Measurements from ENCODE around the gene RABEPK. TPM values are rescaled to one million over a fixed set of nuclear protein-coding genes. Genes with fewer than 3 reads are reported as not detected.

The RABEPK gene
- total and polyA plus RNA-seq, 2 donors from 2014 or later, result 12.6 to 24.8 TPM

GRCh38 chr9:125202846-125203618 lies 2.7 kb downstream of the RABEPK start:
- no peak overlapping the region for H3K27ac ChIP-seq (ENCODE audit: low read depth in 2 of 2, low read length in 2 of 2)
- peaks cover 0 to 6% (median 3%) of the 10 kb centered on the region in 3 donors for H3K4me1 ChIP-seq (ENCODE audit: control insufficient read depth in 2 of 3, insufficient read depth in 2 of 3, low read depth in 1 of 3, low read length in 3 of 3)
- DNase-seq (no peak), FAIRE-seq (no peak)
- TF ChIP-seq, protein P1, sequence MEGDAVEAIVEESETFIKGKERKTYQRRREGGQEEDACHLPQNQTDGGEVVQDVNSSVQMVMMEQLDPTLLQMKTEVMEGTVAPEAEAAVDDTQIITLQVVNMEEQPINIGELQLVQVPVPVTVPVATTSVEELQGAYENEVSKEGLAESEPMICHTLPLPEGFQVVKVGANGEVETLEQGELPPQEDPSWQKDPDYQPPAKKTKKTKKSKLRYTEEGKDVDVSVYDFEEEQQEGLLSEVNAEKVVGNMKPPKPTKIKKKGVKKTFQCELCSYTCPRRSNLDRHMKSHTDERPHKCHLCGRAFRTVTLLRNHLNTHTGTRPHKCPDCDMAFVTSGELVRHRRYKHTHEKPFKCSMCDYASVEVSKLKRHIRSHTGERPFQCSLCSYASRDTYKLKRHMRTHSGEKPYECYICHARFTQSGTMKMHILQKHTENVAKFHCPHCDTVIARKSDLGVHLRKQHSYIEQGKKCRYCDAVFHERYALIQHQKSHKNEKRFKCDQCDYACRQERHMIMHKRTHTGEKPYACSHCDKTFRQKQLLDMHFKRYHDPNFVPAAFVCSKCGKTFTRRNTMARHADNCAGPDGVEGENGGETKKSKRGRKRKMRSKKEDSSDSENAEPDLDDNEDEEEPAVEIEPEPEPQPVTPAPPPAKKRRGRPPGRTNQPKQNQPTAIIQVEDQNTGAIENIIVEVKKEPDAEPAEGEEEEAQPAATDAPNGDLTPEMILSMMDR (IDR thresholded peaks at IDR 0.05; ENCODE audit: borderline replicate concordance, extremely low read depth, insufficient read depth), result no peak
- H3K9ac ChIP-seq (ENCODE audit: low read length in 3 of 3), result no peak overlapping the region
- H3K27me3 ChIP-seq (ENCODE audit: control insufficient read depth, insufficient read depth, low read length), result no peaks in the 10 kb centered on the region
- intact Hi-C loops (cut with DNase I), result no loop called here
- H3K9me3 ChIP-seq (ENCODE audit: control insufficient read depth in 2 of 3, insufficient read depth in 1 of 3, low read length in 3 of 3), result no peaks in the 10 kb centered on the region
- H3K36me3 ChIP-seq (ENCODE audit: control insufficient read depth in 2 of 3, insufficient read depth in 3 of 3, low read length in 3 of 3), result peaks cover 0 to 14% (median 9%) of the 10 kb centered on the region in 3 donors
- no peak overlapping the region for H3K4me3 ChIP-seq (ENCODE audit: low read length in 3 of 3)

- Histone ChIP-seq H3K36me3 (ENCODE audit: control insufficient read depth in 2 of 3, insufficient read depth in 3 of 3, low read length in 3 of 3) (peaks cover 0 to 14% (median 9%) of the 10 kb centered on the region in 3 donors), H3K27me3 (ENCODE audit: control insufficient read depth, insufficient read depth, low read length) (no peaks in the 10 kb centered on the region), H3K9me3 (ENCODE audit: control insufficient read depth in 2 of 3, insufficient read depth in 1 of 3, low read length in 3 of 3) (no peaks in the 10 kb centered on the region), H3K9ac (ENCODE audit: low read length in 3 of 3) (no peak overlapping the region), H3K4me3 (ENCODE audit: low read length in 3 of 3) (no peak overlapping the region), H3K27ac (ENCODE audit: low read depth in 2 of 2, low read length in 2 of 2) (no peak overlapping the region), H3K4me1 (ENCODE audit: control insufficient read depth in 2 of 3, insufficient read depth in 2 of 3, low read depth in 1 of 3, low read length in 3 of 3) (peaks cover 0 to 6% (median 1%) of the 10 kb centered on the region in 3 donors)
- TF ChIP-seq, protein P1 (IDR thresholded peaks at IDR 0.05; ENCODE audit: borderline replicate concordance, extremely low read depth, insufficient read depth), result no peak
- intact Hi-C loops (cut with DNase I), result no loop called here
- DNase-seq (no peak), FAIRE-seq (no peak)
These were observed 4.1 kb downstream of the RABEPK start for GRCh38 chr9:125204477-125204876.

DNA sequence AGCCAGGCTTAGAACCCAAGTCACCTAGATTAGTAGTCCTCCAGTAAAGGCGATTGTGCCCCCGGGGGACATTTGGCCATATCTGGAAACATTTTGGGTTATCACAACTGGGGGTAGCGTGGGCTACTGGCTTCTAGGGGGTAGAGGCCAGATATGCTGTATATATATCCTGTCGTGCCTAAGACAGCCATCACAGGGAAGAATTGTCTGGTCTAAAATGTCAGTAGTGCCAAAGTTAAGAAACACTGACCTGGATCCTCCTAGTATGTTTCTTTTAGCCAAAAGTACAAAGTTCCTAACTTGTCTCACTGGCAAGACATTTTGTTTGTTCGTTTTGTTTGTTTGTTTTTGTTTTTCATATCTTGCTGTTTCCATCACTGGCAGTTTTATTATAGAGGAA lies 13.8 kb downstream of the RABEPK start:
- no peaks in the 10 kb centered on the region for H3K4me1 ChIP-seq (ENCODE audit: control insufficient read depth in 2 of 3, insufficient read depth in 2 of 3, low read depth in 1 of 3, low read length in 3 of 3)
- intact Hi-C loops (cut with DNase I), result no loop called here

More for the DNA sequence above, 13.8 kb downstream of the RABEPK start:
- Histone ChIP-seq H3K36me3 (ENCODE audit: control insufficient read depth in 2 of 3, insufficient read depth in 3 of 3, low read length in 3 of 3) (peaks cover 0 to 2% (median 0%) of the 10 kb centered on the region in 3 donors), H3K9me3 (ENCODE audit: control insufficient read depth in 2 of 3, insufficient read depth in 1 of 3, low read length in 3 of 3) (no peaks in the 10 kb centered on the region), H3K27ac (ENCODE audit: low read depth in 2 of 2, low read length in 2 of 2) (no peak overlapping the region), H3K27me3 (ENCODE audit: control insufficient read depth, insufficient read depth, low read length) (no peaks in the 10 kb centered on the region), H3K4me3 (ENCODE audit: low read length in 3 of 3) (no peak overlapping the region), H3K9ac (ENCODE audit: low read length in 3 of 3) (no peak overlapping the region)
- FAIRE-seq, result no peak
- TF ChIP-seq, protein P1 (IDR thresholded peaks at IDR 0.05; ENCODE audit: borderline replicate concordance, extremely low read depth, insufficient read depth), result no peak
- no peak for DNase-seq

Data from kidney (tissue), 14 donors.